Endothelial cell (in vitro differentiated cells): ENCODE results near the gene SLC8A2. TPM values are rescaled to one million over a fixed set of nuclear protein-coding genes. Genes with fewer than 3 reads are reported as not detected.
A peak's percentile ranks its signal among the peaks of the same experiment; 100 is the strongest.
"Not testable (repeated sequence)": the region's sequence is repeated elsewhere in the genome, so short reads cannot be mapped to it uniquely, and the experiment has no call there.

Source experiments
- DNase-seq: peaks from one replicate; pipeline ENCODE4 v3.0.0; 2021; ENCODE audit warnings: low spot score
- H3K27ac Mint-ChIP-seq: one replicate; pipeline ENCODE4 v1.8.0; 2021; ENCODE audit warnings: mixed read lengths, inconsistent platforms; ENCODE audit not compliant: unreplicated experiment
- H3K27me3 Mint-ChIP-seq: one replicate; pipeline ENCODE4 v1.8.0; 2021; ENCODE audit warnings: mild to moderate bottlenecking, moderate library complexity, mixed read lengths, inconsistent platforms; ENCODE audit not compliant: unreplicated experiment
- H3K36me3 Mint-ChIP-seq: one replicate; pipeline ENCODE4 v1.8.0; 2021; ENCODE audit warnings: mild to moderate bottlenecking, low read depth, mixed read lengths, inconsistent platforms; ENCODE audit not compliant: unreplicated experiment
- H3K4me1 Mint-ChIP-seq: one replicate; pipeline ENCODE4 v1.8.0; 2021; ENCODE audit warnings: mild to moderate bottlenecking, mixed read lengths, inconsistent platforms; ENCODE audit not compliant: unreplicated experiment
- H3K4me3 Mint-ChIP-seq: one replicate; pipeline ENCODE4 v1.8.0; 2021; ENCODE audit warnings: mild to moderate bottlenecking, mixed read lengths, inconsistent platforms; ENCODE audit not compliant: unreplicated experiment
- H3K9me3 Mint-ChIP-seq: one replicate; pipeline ENCODE4 v1.8.0; 2021; ENCODE audit warnings: mixed read lengths, inconsistent platforms; ENCODE audit not compliant: unreplicated experiment
- CTCF ChIP-seq: fragments of 200-600 bp; sonication (generic); IDR thresholded peaks from one replicate; pipeline ENCODE4 v1.5.0; 2021; ENCODE audit warnings: antibody characterized with exemption; ENCODE audit not compliant: unreplicated experiment
- total RNA-seq: library from RNA; stranded (reverse); fragmentation: NEBNext Ultra II Directional; extraction: Animal tissue kit (Norgen Biotek cat#: 25700); gene quantifications from one replicate; pipeline ENCODE4 v1.2.1, GENCODE V29; 2021; ENCODE audit not compliant: unreplicated experiment

SLC8A2 gene
- total RNA-seq, 1 donor from 2014 or later = 0.80 TPM

GRCh38 chr19:47487551-47488515 is 16.1 kb upstream of the SLC8A2 start:
- H3K4me3 Mint-ChIP-seq = no peak overlapping the region

GRCh38 chr19:47486900-47487299 is 15.2 kb upstream of the SLC8A2 start:
- H3K9me3 Mint-ChIP-seq = no peaks in the 10 kb centered on the region
- H3K27ac Mint-ChIP-seq = no peak overlapping the region
- no peak for TF ChIP-seq CTCF

More at GRCh38 chr19:47487551-47488515, 16.1 kb upstream of the SLC8A2 start:
- H3K27ac Mint-ChIP-seq = no peak overlapping the region
- H3K9me3 Mint-ChIP-seq = no peaks in the 10 kb centered on the region
- H3K27me3 Mint-ChIP-seq = peaks cover 5% of the 10 kb centered on the region
- no peak for TF ChIP-seq CTCF
- peaks cover 25% of the 10 kb centered on the region for H3K36me3 Mint-ChIP-seq
- H3K4me1 Mint-ChIP-seq = peaks cover 7% of the 10 kb centered on the region
- no peak for DNase-seq

GRCh38 chr19:47486220-47486619 is 14.5 kb upstream of the SLC8A2 start:
- H3K4me3 Mint-ChIP-seq, H3K27ac Mint-ChIP-seq, H3K9me3 Mint-ChIP-seq, DNase-seq, H3K4me1 Mint-ChIP-seq, H3K27me3 Mint-ChIP-seq: not testable (repeated sequence)
- peaks cover 20% of the 10 kb centered on the region for H3K36me3 Mint-ChIP-seq

More at GRCh38 chr19:47486900-47487299, 15.2 kb upstream of the SLC8A2 start:
- Mint-ChIP-seq H3K27me3 (peaks cover 6% of the 10 kb centered on the region), H3K36me3 (peaks cover 23% of the 10 kb centered on the region), H3K4me3 (peak overlapping the region; percentile 78), H3K4me1 (peaks cover 7% of the 10 kb centered on the region)
- DNase-seq = no peak

GRCh38 chr19:47485210-47485609 is 13.5 kb upstream of the SLC8A2 start:
- Mint-ChIP-seq H3K27ac (peak overlapping the region; percentile 87), H3K4me3 (peak overlapping the region; percentile 87), H3K4me1 (peaks cover 7% of the 10 kb centered on the region), H3K9me3 (no peaks in the 10 kb centered on the region), H3K36me3 (peaks cover 15% of the 10 kb centered on the region), H3K27me3 (peaks cover 9% of the 10 kb centered on the region)
- TF ChIP-seq CTCF = no peak
- DNase-seq = no peak

- peaks cover 7% of the 10 kb centered on the region for H3K4me1 Mint-ChIP-seq
- peak within 1 kb of the TSS; percentile 96 for H3K4me3 Mint-ChIP-seq
- peaks cover 9% of the 10 kb centered on the region for H3K27me3 Mint-ChIP-seq
- no peaks in the 10 kb centered on the region for H3K9me3 Mint-ChIP-seq
- peak within 1 kb of the TSS; percentile 97 for H3K27ac Mint-ChIP-seq
- H3K36me3 Mint-ChIP-seq = peaks cover 9% of the 10 kb centered on the region
- peak; percentile 97 for TF ChIP-seq CTCF
- DNase-seq = peak; percentile 91
Observed at GRCh38 chr19:47483800-47484690, 12.4 kb upstream of the SLC8A2 start, which contains the start of gene KPTN. Gene KPTN, minus strand, starts transcription at chr19:47484219. Its CDS starts 59 bp downstream, at chr19:47484160.
